ENCODE measurements around the gene RANBP17. TPM values are rescaled to one million over a fixed set of nuclear protein-coding genes. Genes with fewer than 3 reads are reported as not detected.
"Not testable (repeated sequence)": the region's sequence is repeated elsewhere in the genome, so short reads cannot be mapped to it uniquely, and the experiment has no call there.

Gene RANBP17
- total RNA-seq, 4 donors from 2014 or later = 0.38 to 5.1 (median 1.4) TPM

GRCh38 chr5:171291371-171291770 is 429.6 kb downstream of the RANBP17 start:
- H3K4me3 ChIP-seq (ENCODE audit: low read depth, poor library complexity, severe bottlenecking) = no peak overlapping the region
- DNase-seq (ENCODE audit: low spot score in 2 of 2) = no peak
- 95 to 96% methylated on average over 4 of the region's 4 CpGs for WGBS, 2 donors
- TF ChIP-seq, protein P1, sequence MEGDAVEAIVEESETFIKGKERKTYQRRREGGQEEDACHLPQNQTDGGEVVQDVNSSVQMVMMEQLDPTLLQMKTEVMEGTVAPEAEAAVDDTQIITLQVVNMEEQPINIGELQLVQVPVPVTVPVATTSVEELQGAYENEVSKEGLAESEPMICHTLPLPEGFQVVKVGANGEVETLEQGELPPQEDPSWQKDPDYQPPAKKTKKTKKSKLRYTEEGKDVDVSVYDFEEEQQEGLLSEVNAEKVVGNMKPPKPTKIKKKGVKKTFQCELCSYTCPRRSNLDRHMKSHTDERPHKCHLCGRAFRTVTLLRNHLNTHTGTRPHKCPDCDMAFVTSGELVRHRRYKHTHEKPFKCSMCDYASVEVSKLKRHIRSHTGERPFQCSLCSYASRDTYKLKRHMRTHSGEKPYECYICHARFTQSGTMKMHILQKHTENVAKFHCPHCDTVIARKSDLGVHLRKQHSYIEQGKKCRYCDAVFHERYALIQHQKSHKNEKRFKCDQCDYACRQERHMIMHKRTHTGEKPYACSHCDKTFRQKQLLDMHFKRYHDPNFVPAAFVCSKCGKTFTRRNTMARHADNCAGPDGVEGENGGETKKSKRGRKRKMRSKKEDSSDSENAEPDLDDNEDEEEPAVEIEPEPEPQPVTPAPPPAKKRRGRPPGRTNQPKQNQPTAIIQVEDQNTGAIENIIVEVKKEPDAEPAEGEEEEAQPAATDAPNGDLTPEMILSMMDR (IDR thresholded peaks at IDR 0.05) = no peak
- TF ChIP-seq POLR2A (IDR thresholded peaks at IDR 0.05) = no peak
- intact Hi-C loops (cut with DNase I; ENCODE audit: low total_unique reads) = no loop called here

- intact Hi-C loops (cut with DNase I; ENCODE audit: low total_unique reads) = no loop called here
- 48 to 61% methylated on average over 1 of the region's 1 CpG for WGBS, 2 donors
- H3K4me3 ChIP-seq (ENCODE audit: low read depth, poor library complexity, severe bottlenecking) = no peak overlapping the region
- no peak for TF ChIP-seq POLR2A (IDR thresholded peaks at IDR 0.05)
- TF ChIP-seq, protein P1 (IDR thresholded peaks at IDR 0.05) = no peak
- DNase-seq (ENCODE audit: low spot score in 2 of 2) = no peak
Observed at GRCh38 chr5:171295299-171295698, 433.5 kb downstream of the RANBP17 start.

DNA sequence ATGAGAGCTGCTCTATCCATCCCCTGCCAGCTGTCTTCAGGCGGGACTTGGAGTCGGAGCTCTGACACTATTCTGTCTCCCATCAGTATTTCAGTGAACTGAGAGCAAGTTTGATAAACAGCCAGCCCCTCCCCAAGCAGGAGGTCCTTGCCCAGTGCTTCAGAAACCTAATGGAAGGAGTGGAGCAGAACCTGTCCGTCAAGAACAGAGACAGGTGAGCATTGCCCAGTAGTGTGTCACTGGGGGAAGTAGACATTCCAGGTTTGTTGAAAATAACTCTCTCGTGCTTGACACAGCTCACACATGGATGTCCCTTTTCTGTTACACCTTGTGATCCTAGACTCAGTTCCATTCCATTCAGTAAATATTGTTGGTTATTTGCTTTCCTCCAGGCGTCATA is 434.0 kb downstream of the RANBP17 start:
- no peak for TF ChIP-seq POLR2A (IDR thresholded peaks at IDR 0.05)
- TF ChIP-seq, protein P1 (IDR thresholded peaks at IDR 0.05) = no peak
- intact Hi-C loops (cut with DNase I; ENCODE audit: low total_unique reads) = no loop called here
- DNase-seq (ENCODE audit: low spot score in 2 of 2) = no peak
- 81 to 83% methylated on average over 5 of the region's 5 CpGs for WGBS, 2 donors
- no peak overlapping the region for H3K4me3 ChIP-seq (ENCODE audit: low read depth, poor library complexity, severe bottlenecking)

DNA sequence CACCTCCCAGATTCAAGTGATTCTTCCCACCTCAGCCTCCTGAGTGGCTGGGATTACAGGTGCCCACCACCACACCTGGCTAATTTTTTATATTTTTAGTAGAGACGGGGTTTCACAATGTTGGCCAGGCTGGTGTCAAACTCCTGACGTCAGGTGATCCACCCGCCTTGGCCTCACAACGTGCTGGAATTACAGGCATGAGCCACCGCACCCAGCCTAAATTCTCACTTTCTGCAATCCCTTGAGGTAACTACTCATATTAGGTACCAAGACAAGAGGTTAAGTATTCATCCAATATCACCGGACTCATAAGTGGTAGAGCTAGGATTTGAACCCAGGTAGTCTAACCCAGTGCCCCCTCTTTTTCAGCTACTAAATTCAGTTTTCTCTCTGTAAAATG is 436.1 kb downstream of the RANBP17 start:
- DNase-seq (ENCODE audit: low spot score in 2 of 2); intact Hi-C loops (cut with DNase I; ENCODE audit: low total_unique reads); H3K4me3 ChIP-seq (ENCODE audit: low read depth, poor library complexity, severe bottlenecking): not testable (repeated sequence)
- 88 to 97% methylated on average over 6 of the region's 6 CpGs for WGBS, 2 donors

DNA sequence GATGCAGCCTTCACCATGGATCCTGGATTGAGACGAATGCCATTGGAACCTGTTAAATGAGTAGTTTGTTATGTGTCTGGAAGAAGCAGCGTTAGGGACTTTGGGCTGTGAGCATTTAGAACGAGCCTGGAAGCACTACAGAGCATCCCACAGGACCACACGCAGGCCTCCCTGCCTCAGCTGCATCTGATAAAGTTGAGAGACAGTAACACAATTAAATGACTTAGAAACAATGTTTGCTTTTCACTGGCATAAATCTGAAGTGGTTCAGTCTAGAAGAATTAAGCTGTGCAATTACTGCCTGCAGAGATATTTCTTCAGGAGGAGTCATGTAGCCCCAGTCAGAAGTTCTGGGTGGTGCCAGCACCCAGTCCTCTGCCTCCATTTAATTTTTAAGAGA is 437.4 kb downstream of the RANBP17 start:
- no peak for DNase-seq (ENCODE audit: low spot score in 2 of 2)
- H3K4me3 ChIP-seq (ENCODE audit: low read depth, poor library complexity, severe bottlenecking) = no peak overlapping the region
- intact Hi-C loops (cut with DNase I; ENCODE audit: low total_unique reads) = no loop called here
- TF ChIP-seq, protein P1 (IDR thresholded peaks at IDR 0.05) = no peak
- TF ChIP-seq POLR2A (IDR thresholded peaks at IDR 0.05) = no peak
- WGBS, 2 donors = 80 to 86% methylated on average over 4 of the region's 4 CpGs

DNA sequence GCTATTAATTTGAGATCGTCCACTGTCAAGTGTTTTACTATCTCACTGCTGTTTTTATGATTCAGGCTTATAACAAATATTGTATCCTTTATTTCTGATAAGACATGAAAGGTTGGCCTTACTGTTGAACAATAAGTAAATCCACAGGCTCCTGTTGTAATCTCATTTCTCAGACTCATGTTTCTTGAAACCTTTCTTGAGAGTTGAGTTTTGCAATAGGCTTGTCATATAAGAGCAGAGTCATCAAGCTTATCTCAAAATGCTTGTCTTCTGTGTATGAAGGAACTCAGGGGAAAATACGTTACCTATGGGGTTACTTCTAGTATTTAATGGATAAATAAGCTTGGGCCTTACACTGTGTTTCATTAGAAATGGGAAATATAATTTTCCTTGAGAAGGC is 438.0 kb downstream of the RANBP17 start:
- 90 to 93% methylated on average over 2 of the region's 2 CpGs for WGBS, 2 donors
- no peak for DNase-seq (ENCODE audit: low spot score in 2 of 2)
- intact Hi-C loops (cut with DNase I; ENCODE audit: low total_unique reads) = no loop called here

More for the DNA sequence above, 438.0 kb downstream of the RANBP17 start:
- TF ChIP-seq, protein P1 (IDR thresholded peaks at IDR 0.05) = no peak
- TF ChIP-seq POLR2A (IDR thresholded peaks at IDR 0.05) = no peak
- no peak overlapping the region for H3K4me3 ChIP-seq (ENCODE audit: low read depth, poor library complexity, severe bottlenecking)

Measured in lower leg skin (tissue), 4 donors.